Measurements from ENCODE around the gene OR2B3. TPM values are rescaled to one million over a fixed set of nuclear protein-coding genes. Genes with fewer than 3 reads are reported as not detected.
"Not testable (repeated sequence)": the region's sequence is repeated elsewhere in the genome, so short reads cannot be mapped to it uniquely, and the experiment has no call there.

Gene OR2B3
- total RNA-seq, result not detected in 2 replicates

GRCh38 chr6:29087213-29087612, at the start of gene OR2B3:
OR2B3 (minus strand) TSS chr6:29087313; CDS start chr6:29087248, 65 bp downstream.
- intact Hi-C loops (cut with micrococcal nuclease), result no loop called here

GRCh38 chr6:29131691-29132090, 44.6 kb upstream of the OR2B3 start:
- intact Hi-C loops (cut with micrococcal nuclease), result no loop called here

- intact Hi-C loops (cut with micrococcal nuclease), result no loop called here
These were observed 43.5 kb upstream of the OR2B3 start for GRCh38 chr6:29130644-29131043.

GRCh38 chr6:29129326-29130012, 42.4 kb upstream of the OR2B3 start:
- intact Hi-C loops (cut with micrococcal nuclease), result no loop called here

GRCh38 chr6:29114964-29115363, 27.9 kb upstream of the OR2B3 start:
- intact Hi-C loops (cut with micrococcal nuclease), result not testable (repeated sequence)

DNA sequence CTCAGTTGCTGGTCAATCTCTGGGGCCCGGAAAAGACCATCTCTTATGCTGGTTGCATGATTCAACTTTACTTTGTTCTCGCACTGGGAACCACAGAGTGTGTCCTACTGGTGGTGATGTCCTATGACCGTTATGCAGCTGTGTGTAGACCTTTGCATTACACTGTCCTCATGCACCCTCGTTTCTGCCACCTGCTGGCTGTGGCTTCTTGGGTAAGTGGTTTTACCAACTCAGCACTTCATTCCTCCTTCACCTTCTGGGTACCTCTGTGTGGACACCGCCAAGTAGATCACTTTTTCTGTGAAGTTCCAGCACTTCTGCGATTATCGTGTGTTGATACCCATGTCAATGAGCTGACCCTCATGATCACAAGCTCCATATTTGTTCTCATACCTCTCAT, 25.0 kb upstream of the OR2B3 start:
- intact Hi-C loops (cut with micrococcal nuclease), result no loop called here

DNA sequence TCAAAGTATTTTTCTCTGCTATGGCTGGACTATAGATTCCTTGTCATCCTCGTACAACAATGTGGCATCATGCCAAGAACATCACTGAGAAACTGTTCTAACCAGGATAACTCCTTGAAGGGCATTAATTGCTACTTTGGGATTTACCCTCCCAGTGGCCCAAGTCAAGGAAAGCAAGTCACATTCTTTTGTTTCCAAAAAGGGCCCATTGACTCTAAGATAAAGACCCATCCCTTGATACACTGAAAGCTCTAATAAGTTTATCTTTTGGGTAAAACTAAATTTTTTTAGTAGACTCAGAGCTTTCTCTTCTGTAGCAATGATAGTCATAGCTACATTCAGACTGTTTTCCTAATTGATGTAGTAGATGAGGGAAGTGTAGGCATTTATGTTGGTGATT, 20.6 kb upstream of the OR2B3 start, which contains the start of gene OR2J3:
Gene OR2J3, plus strand, starts transcription at position 301 of the 400 bp plus-strand sequence. CDS start 3,833 bp downstream, outside the sequence.
- intact Hi-C loops (cut with micrococcal nuclease), result no loop called here

DNA sequence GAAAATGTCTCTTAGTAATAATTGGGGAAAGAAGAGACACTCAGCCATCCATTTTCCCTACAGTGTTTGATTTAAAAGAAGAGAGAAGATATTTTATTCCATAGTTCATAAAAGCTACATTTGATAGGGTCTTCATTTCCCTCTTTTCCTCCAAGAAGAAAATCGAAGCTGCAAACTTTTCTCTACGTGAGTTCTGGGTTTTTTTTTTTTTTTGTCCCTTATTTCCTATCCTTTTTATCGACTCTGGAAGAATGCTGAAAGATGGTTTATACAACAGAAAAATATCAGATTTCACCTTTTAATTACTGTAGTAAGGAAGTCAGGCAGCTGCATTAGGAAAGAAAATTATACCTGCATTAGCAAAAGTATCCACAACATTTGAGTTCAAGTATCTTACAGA, 12.1 kb upstream of the OR2B3 start, which contains the start of gene OR2J1:
Gene OR2J1, plus strand, starts transcription at position 301 of the 400 bp plus-strand sequence. CDS start 1,453 bp downstream, outside the sequence.
- intact Hi-C loops (cut with micrococcal nuclease), result no loop called here

GRCh38 chr6:29097803-29098202, 10.7 kb upstream of the OR2B3 start:
- intact Hi-C loops (cut with micrococcal nuclease), result no loop called here

DNA sequence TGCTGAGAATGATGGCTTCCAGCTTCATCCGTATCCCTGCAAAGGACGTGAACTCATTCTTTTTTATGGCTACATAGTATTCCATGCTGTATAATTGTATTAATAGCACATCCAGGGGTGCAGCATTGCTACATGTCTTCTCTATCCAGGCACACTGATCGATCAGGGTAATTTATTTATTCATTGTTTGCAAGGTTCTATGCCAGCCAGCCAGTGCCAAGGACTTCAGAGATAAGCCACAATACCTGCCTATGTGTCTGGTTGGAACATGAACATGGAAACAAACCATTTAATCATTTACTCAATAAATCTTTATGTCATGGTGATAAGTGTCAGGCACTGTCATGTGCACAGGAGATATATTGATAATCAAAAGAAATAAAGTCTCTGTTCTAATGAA, 5.8 kb upstream of the OR2B3 start:
- intact Hi-C loops (cut with micrococcal nuclease), result no loop called here

DNA sequence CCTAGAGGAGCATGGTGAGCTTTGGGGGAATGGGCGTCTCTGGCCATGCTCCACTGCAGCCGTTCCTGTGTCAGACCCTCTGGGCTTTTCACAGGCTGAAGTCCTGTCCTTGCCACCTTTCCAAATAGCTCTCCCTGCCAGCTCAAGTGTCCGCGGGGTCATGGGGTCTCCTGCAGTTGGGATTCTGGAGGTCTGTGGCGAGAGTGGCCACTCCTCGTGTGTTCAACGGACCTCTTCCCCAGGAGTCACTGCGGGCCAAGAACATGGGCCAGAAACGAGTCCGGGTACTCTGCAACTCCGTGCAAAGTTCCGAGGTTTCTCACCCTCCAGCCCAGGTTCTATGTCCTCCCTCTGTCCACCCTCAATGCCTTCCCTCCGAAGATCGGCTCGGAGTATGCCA, 4.7 kb downstream of the OR2B3 start:
- intact Hi-C loops (cut with micrococcal nuclease), result no loop called here

- intact Hi-C loops (cut with micrococcal nuclease), result no loop called here
These were observed 5.8 kb downstream of the OR2B3 start for GRCh38 chr6:29081312-29081711.

- intact Hi-C loops (cut with micrococcal nuclease), result no loop called here
These were observed 7.9 kb downstream of the OR2B3 start for GRCh38 chr6:29079203-29079602.

DNA sequence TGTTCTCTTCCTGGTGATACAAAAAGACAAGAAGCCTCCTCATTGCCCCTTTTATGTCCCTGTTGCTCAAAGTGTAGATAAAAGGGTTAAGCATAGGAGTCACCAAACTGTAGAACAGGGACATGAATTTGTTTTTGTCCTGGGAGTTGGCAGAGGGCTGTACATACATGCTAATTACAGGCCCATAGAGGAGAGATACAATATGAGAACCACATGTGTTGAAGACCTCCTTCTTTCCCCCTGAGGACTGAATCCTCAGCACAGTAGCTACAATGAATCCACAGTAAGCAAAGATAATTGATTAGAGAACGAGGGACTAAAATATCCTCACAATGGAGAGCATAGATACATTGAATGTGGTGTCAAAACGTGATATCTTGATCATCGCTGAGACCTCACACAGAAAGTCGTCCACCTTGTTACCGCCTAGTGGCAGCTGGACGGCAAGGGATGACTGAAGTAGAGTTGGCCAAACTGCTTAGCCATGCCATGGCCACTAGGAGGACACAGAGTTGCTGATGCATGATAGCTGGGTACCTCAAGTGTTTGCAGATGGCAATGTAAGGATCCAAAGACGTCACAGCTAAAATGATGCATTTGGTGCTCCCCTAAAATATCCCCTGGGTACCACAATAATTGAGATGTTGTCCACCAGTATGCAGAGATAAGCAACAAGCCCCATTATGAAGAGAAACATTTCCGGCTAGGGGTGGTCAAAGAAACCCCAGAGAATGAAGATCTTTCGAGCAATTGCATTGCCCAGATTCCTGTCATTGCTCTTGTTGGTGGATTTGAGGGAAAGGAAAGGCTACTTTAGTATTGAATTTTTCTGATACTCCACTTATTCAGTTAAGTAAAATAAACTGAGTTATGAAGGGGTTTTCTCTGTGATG, 15.0 kb downstream of the OR2B3 start:
- intact Hi-C loops (cut with micrococcal nuclease), result no loop called here

DNA sequence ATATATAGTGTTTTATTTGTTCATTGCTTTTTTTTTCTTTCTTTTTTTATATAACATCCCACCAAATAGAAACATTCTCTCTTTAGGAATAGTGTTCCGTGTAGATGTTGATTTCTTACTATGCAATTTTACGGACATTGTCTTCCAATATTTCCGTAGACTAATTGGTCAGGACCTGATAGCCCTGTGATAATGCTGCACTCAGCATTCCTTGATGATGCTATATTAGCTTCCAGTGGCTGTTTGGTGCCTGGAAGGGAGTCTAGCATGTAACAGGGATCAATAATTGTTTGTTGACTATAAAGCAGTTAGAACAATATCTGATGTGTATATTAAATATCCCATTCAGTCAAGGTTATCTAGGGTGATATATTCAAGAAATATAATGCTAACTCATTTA, 35.4 kb downstream of the OR2B3 start:
- intact Hi-C loops (cut with micrococcal nuclease), result no loop called here

DNA sequence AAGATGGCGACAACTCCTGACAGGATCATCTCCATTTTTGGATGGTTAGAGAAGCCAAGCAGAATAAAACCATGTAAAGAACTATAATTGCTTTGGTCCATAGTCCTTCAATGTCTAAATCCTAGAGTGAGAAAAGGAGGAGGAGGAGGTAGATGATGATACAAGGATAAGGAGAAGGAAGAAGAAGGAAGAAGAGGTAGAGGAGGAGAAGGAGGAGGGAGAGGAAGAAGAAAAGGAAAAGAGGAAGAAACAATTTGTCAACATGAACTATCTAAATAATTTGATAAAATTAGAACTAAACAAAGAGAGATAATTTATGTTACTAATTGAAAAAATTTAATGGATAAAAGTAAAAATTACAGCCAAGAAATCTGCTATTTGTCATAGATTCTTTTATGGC, 42.0 kb downstream of the OR2B3 start, which contains the start of gene OR2W1:
Gene OR2W1, minus strand, starts transcription at position 101 of the 400 bp plus-strand sequence. Its CDS starts 0 bp downstream, at position 101.
- intact Hi-C loops (cut with micrococcal nuclease), result no loop called here

Other genes starting within 250 kb of the OR2B3 start
- gene TRIM27, start 163.3 kb downstream of the OR2B3 start, total RNA-seq, result 64.1 and 64.7 TPM in 2 replicates
- 0.44 and 0.66 TPM in 2 replicates for gene ZNF311, start 82.0 kb downstream of the OR2B3 start, total RNA-seq
- gene OR2W1, start 42.1 kb downstream of the OR2B3 start, total RNA-seq, result not detected in 2 replicates
- not detected in 2 replicates for gene OR2J1, start 12.2 kb upstream of the OR2B3 start, total RNA-seq
- not detected in 2 replicates for gene OR2J3, start 20.7 kb upstream of the OR2B3 start, total RNA-seq
- not detected in 2 replicates for gene OR2J2, start 83.6 kb upstream of the OR2B3 start, total RNA-seq
- gene OR14J1, start 214.4 kb upstream of the OR2B3 start, total RNA-seq, result not detected in 2 replicates

All from T-helper 1 cell treated with Interleukin-12 subunit alpha and Interleukin-12 subunit beta and Interleukin-4 antibody, amounts not matched to agents 30 ng/mL and 1 ng/mL, for 36 hours (primary cell).